Left ventricle myocardium superior (tissue), 1 donor: Measurements from ENCODE around the gene UGT2B17. TPM values are rescaled to one million over a fixed set of nuclear protein-coding genes. Genes with fewer than 3 reads are reported as not detected.
"Not testable (repeated sequence)": the region's sequence is repeated elsewhere in the genome, so short reads cannot be mapped to it uniquely, and the experiment has no call there.

Source experiments
- ATAC-seq: fragments of 200-7000 bp; cut with Tn5 transposase; one replicate; pipeline ENCODE4 v1.9.1; 2020; ENCODE audit warnings: mild to moderate bottlenecking, moderate library complexity
- DNase-seq: peaks from one replicate; pipeline ENCODE4 v3.0.0-alpha.2; 2020
- intact Hi-C: fragments of 100-400 bp; cut with micrococcal nuclease; formaldehyde crosslinking; loops from one replicate; pipeline ENCODE4 v1.11.0; 2022
- long read RNA-seq: library from polyadenylated mRNA; unstranded; transcript quantifications from one replicate; pipeline ENCODE4 v2.0.0, GENCODE V29; 2021
- total RNA-seq: library from RNA; stranded (reverse); fragmentation: NEBNext Ultra II Directional; extraction: Animal tissue kit (Norgen Biotek cat#: 25700); gene quantifications from one replicate; pipeline ENCODE4 v1.2.1, GENCODE V29; 2021
- donor health status: DM: no; HTN: yes; CAD: no; lungs with severe emphysema.

The UGT2B17 gene
- total RNA-seq = not detected
- long read RNA-seq = 0 reads

DNA sequence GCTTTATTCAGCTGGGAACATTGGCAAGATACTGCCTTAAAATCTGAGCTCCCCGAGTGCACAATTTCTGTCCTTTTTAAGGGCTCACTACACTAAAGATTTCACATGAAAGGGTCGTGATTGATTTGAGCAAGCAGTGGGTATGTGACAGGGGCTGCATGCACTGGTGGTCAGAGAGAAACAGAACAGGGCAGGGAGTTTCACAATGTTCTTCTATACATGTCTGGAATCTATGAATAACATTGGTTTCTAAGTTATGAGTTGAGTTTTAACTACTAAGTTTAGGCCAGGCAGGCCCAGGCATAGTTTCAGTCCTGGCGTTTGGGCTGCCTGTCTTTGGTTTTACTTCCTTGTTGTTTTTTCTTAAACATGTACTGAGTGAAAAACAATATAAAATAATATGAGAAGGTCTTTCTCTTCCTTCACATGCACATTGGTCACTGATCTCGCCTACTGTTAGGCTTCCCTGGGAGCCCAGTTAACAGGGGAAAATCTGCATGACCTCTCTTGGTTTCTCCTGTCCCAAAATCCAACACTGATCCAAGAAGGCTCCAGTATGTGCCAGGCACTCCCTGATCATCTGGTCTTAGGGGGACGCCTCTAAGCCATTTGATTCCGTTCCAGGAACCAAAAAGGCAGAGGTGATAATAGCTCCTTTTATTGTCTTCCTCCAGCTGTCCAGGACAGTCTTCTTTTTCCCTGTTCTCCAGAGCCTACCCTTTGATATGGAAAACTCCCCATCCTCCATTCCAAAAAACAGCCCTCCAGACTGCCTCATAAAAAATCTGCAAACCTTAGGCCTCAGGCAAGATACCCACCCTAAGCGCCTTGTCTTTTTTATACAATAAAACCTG is at the start of gene UGT2B17:
TSS of gene UGT2B17 (minus strand) at position 51 of the 854 bp plus-strand sequence. CDS start 7,838 bp downstream, outside the sequence.
- no peak for DNase-seq
- intact Hi-C loops = no loop called here
- ATAC-seq = no peak

DNA sequence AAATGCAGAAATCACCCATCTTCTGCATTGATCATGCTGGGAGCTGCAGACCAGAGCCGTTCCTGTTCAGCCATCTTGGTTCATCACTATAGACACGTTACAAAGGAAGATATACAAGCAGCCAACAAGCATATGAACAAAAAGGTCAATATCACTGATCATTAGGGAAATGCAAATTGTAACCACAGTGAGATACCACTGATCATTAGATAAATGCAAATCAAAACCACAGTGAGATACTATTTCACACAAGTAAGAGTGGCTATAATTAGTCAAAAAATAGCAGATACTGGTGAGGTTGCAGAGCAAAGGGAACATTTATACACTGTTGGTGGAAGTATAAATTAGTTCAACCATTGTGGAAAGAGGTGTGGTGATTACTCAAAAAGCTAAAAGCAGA is 46.6 kb upstream of the UGT2B17 start:
- intact Hi-C loops, DNase-seq, ATAC-seq: not testable (repeated sequence)

DNA sequence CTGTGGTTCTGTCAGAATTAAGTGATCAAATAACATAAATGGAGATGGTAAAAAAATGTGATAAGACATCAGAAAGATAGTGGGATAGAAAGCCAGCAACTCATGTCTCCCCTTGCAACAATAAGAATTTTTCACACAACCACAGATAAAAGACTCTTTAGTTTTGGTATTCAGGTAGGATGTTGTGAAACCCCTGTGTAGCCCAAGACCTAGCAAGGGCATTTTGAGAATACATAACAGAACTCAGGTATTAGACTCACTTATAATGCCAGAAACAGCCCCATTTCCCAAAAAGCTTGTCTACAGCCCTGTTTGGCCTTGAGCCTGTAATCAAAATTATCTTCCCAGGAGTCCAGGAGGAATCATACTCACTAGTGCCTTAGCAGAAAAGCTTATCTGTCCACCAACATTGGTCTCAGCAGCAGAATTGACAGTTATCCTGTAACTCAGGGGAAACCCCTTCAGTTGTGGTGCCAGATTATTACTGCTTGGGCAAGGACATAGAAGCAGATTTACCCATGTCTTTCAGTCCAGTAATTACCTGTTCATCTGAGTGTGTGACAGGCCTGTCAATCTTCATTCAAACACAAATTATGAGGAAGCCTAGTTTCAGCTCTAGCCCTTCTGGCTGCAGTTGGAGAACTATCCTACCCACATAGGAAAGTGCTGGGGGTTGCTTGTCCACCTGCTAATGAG is 41.0 kb upstream of the UGT2B17 start:
- intact Hi-C loops = no loop called here
- ATAC-seq (no peak), DNase-seq (no peak)

DNA sequence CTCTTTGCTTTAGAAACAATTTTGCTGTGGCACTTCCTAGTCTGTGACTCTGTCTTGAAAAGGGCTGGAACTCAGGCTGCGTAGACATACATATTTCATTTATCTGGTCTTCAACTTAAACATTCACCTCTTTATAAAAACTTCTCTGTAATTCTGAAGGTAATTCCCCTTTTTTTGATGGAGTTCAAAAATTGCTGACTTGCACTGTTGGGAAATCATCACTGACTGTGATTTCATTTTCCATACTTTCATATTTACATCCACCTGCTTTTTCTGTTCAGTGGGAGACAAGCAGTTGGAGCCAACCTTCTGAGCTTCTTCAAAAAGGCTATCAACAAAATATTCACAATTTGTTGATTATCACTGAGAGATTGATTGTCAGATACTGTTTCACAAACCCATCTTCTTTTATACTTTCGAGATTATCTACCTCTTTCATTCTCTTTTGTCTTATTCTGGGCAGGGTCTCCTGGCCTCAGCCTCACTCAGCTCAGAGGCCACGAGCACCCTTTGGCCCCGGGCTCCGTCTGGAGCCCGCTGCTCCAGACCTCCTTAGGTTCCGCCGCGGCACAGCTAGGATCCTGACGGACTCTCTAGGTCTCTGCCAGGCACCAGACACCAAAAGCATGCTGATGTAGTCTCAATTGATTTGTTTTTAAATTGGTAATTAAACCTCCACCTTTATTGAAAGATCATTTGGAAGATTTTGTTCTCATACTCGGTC is 39.7 kb upstream of the UGT2B17 start:
- intact Hi-C loops = no loop called here
- no peak for DNase-seq
- ATAC-seq = no peak

DNA sequence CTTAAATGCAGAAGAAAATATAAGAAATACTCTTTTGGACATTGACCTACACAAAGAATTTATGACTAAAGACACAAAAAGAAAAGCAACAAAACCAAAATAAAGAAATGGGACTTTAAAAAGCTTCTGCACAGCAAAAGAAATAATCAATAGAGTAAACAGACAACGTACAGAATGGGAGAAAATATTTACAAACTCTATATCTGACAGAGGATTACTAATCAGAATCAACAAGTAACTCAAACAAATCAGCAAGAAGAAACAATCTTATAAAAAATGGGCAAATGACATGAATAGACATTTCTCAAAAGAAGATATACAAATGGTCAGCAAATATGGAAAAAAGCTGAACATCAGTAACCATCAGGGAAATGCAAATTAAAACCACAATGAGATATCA is 37.6 kb upstream of the UGT2B17 start:
- no peak for ATAC-seq
- intact Hi-C loops = no loop called here
- DNase-seq = no peak

DNA sequence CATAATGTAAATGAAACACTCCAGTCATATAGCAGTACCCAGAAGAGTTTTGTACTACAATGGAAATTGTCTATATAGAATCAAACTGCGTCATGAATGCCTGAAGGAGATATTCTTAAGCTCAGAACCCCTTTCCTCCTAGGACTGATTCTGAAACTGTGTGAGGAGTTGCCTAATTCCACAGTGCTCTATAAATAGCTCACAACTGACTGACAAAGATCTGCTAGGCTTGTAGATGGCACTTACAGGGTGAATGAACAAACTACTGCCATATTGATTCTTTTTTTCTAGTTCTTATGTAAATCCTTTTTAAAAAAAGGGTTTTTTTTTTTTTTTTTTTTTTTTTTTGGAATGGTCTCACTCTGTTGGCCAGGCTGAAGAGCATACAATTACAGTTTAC is 30.1 kb upstream of the UGT2B17 start:
- ATAC-seq (no peak), DNase-seq (no peak)
- intact Hi-C loops = no loop called here

DNA sequence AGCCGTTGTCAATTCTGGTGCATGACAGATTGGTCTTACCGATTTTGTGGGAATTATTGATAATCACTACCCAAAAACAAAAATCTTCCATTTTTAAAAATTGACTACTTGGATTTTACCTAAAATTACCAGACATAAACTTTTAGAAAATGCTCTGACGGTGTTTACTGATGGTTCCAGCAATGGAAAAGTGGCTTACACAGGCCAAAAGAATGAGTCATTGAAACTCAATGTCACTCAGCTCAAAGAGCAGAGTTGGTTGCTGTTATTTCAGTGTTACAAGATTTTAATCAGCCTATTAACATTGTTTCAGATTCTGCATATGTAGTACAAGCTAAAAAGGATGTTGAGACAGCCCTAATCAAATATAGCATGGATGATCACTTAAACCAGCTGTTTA is 23.0 kb upstream of the UGT2B17 start:
- no peak for ATAC-seq
- no peak for DNase-seq
- intact Hi-C loops = no loop called here

DNA sequence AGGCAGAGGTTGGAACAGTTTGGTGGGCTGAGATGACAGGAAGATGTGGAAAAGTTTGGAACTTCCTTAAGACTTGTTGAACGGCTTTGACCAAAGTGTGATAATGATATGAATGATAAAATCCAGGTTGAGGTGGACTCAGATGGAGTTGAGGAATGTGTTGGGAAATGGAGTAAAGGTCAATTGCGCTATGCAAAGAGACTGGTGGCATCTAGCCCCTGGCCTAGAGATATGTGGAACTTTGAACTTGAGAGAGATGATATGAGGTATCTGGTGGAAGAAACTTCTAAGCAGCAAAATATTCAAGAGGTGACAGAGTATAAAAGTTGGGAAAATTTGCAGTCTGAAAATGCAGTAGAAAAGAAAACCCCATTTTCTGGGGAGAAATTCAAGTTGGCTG is 21.4 kb upstream of the UGT2B17 start:
- DNase-seq = no peak
- no peak for ATAC-seq
- intact Hi-C loops = no loop called here

DNA sequence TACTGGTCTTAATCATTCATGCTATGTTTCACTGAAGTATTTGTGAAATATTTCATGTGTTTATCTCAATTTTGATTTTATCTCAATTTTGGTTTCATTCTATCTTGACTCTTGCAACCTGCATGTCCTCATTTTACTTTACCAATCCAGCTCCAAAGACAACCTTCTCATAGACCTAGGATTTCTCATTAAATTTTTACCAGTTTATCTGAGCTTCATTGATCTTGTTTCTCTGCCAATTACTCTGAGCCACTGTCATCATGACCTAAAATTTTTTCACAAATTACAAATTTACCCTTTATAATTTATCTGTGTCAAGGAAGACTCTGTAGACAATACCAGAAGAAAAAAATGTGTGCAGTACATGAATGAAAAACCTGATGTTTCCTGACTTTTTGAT is 18.6 kb upstream of the UGT2B17 start:
- DNase-seq = no peak
- intact Hi-C loops = no loop called here
- ATAC-seq = no peak

DNA sequence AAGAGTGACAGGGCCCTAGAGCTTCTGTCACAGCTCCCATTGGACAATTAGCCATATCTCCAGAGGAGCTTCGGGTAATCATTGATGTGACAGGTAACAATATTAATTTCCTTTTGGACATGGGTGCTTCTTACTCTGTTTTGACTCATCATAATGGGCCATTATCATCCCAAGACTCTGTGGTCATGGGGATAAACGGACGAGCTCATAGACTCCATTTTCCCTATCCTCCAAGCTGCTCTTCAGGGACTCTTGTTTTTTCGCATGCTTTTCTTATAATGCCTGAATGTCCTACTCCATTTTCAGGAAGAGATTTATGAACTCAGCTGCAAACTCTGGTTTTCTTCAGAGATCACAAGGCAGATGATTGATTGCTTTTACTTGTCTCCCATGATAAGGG is 17.0 kb upstream of the UGT2B17 start:
- intact Hi-C loops = no loop called here
- no peak for ATAC-seq
- DNase-seq = no peak

DNA sequence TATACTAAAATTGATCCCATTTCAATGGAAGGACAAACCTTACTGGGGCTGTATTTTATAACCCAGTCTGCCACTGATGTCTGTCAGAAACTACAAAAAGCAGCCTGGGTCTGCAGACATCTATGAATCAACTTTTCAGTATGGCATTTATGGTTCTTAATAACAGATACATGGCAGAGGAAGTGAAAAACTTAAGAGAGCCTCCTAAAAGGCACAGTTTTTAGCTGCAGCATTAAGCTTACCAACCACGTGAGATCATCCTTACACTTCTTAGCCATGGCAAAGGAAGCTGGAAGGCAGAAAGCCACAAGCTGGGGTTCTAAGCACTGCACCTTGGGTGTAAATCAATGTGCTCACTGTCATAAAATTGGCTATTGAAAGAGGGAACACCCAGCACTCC is 16.6 kb upstream of the UGT2B17 start:
- no peak for ATAC-seq
- no peak for DNase-seq
- intact Hi-C loops = no loop called here

DNA sequence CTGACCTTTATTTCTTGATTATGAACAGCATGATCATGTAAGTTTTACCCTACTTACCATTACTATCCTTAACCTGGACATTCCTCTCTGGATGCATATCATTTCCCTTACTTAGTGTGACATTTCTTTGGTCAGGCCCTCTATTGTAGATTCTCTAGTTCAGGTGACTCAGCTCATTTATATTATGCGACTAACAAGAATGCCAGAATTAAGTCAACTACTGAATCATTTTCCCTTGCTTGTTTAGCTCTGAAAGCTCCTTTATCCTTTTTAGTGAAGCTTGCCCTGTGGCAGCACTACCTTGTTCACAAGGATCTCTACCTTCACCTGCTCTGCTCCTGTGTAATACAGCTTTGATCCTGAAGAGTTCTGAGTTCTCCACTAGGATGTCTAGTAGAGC is 15.1 kb upstream of the UGT2B17 start:
- no peak for DNase-seq
- no peak for ATAC-seq
- intact Hi-C loops = no loop called here

DNA sequence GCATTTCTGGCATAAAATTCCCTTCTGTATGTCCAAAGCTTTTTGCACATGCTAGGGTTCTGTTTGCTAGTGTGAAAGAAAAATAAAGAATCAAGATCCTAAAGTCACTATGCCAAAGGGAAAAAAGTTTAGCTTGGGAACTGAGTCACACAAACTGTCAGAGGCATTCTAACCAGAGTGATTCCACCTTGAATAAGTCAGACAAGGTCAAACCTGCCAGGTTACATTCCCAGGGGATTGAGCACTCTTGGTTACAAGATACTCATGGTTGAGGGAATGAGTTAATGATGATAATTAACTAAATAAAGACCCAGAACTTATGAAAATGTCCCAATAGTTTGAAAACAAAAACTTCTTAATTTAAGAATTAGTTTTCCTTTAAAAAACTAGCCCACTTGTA is 13.7 kb upstream of the UGT2B17 start:
- intact Hi-C loops = no loop called here
- no peak for DNase-seq
- ATAC-seq = no peak

DNA sequence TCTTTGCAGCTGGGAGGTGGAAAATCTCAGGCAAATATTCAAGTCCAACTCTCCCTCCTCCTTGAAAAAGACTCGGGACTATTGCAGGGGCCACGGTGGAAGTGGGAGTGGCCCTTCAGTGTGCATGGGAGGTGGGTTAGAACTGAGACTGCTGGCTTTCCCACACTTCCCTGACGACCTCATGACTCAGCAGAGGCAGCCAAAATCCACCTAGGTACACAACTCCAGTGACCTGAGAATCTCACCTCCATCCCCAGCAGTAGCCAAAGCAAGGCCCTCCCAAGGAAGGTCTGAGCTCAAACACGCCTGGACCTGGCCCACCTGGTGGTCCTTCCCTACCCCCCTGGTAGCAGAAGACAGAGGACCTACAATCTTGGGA is 6.2 kb upstream of the UGT2B17 start:
- DNase-seq (no peak), ATAC-seq (no peak)
- intact Hi-C loops = no loop called here

DNA sequence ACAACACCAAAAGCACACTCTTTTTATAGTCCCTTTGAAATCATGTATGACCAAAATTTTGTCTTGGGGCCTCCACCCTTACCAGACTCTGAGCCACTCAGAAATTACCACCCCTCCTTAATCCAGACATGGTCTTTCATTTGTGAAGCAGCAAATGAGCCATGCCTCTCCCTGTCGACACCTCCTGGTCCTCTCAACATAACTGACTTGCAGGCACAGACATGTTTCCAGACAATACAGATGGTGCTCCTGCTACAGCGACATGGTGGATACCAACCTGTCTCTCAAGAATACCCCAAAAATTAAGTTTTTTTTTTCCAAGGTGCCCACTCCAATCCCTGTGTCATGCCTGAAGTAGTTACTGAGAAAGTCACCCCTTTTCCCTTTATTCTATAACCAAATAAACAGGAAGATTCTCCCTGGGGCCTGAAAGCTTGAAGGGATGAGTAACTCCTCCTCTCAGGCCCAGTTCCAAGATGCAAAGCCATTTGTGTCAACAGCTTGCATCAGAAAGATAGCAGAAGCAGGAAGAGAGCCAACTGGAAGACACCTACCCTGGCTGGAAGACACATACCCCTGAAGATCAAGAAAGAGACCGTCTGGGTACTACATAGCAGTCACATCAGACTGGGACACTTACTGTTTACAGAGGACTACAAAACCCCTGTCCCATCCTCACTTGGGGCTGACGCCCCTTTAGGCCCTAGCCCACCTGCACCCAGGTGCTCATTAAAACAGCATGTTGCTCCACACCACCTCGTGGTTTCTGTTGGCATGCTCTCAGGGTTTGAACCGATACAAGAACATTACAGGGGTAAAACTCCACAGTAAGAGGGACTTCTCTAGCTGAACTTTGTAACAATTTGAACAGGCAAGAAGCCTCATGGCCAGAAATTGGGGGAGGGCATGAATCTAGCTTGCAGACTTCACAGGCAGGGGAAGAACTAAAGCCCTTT is 5.5 kb upstream of the UGT2B17 start:
- intact Hi-C loops = no loop called here
- no peak for DNase-seq
- no peak for ATAC-seq

DNA sequence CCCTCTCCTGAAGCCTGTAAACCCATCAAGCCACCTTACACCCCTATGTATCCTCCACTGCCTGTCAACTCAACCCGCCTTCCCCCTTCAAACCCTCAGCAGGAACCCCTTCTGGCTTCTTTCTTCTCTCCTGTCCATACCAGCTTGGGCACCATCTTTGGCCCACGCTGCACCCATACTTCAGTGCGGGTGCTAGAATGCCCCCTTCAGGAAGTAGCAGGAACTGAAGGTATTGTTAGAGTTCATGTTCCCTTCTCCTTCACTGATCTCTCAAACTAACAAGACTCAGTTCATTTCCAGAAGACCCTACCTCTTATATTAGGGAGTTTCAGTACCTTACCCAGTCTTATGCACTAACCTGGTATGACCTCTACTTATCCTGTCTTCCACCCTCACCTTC is 1.5 kb upstream of the UGT2B17 start:
- ATAC-seq = no peak
- DNase-seq = no peak
- intact Hi-C loops = no loop called here

DNA sequence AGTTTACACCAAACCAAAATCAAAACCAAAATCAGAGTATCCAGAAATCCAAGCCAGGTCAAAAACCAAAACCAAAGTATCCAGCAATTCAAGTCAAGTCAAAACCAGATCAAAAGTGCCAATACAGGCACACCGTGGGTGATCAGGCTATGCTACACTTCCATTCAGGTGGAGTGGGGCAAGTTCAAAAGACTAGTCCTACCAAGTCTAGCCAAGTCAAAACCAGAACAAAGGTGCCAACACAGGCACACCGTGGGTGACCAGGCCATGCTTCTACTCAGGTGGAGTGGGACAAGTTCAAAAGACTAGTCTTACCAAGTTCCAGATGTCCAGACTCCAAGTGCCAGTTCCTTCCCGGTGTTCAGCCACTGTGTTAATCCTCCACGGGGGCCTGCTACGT is 486 bp downstream of the UGT2B17 start:
- intact Hi-C loops, DNase-seq, ATAC-seq: not testable (repeated sequence)

DNA sequence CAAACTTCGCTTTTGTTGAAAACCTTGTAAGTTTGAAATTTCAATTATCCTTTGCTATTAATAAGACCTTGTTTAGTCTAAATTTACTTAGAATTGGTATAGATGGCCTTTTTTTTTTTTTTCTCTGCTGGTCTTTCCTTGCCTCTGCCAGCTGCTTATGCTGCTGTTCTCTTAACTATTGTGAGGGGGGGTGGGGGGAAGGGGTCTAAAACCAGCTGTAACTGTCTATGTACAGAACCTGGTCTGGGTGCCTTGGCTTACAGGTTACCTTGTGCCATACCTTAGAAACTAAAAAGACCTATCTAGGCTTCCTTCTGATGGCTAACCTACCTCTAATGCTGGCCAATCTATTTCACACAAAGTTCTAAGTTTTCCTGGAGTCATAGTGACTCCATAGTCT is 1.0 kb downstream of the UGT2B17 start:
- DNase-seq = no peak
- no peak for ATAC-seq
- intact Hi-C loops = no loop called here

DNA sequence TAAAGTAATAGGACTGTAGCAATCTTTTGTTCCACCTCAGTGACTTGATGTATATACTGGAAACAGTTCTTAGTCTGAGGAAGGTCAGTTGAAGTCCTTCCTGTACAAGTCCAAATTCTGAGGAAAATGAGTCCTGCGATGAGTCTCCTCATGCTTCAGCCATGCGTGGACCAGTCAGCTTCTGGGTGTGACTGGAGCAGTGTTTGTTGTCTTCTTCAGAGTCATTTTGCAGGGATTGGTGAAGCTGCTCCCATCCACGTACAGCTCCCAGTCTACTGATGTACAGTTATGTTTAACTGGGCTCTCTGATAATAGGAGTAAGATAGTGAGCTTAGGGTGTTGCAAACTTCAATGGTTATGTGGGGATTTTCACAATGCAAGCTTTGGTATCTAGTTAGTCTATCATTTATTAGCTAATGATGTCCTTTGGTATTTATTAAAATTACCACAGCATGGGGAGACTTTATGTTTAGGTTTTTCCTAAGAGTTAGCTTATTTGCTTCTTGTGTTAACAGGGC is 3.4 kb downstream of the UGT2B17 start:
- intact Hi-C loops = no loop called here
- DNase-seq (no peak), ATAC-seq (no peak)
